CD14-positive monocyte (primary cell): ENCODE data around the gene FAXDC2. TPM values are rescaled to one million over a fixed set of nuclear protein-coding genes. Genes with fewer than 3 reads are reported as not detected.
A peak's percentile ranks its signal among the peaks of the same experiment; 100 is the strongest.

ENCODE experiments used
- DNase-seq, 3 donors: peaks; one replicate each; pipeline ENCODE4 v3.0.0-alpha.2; 2011 to 2022
- H2AFZ ChIP-seq: 2 replicates; pipeline ENCODE4 v1.6.0; 2012; ENCODE audit warnings: mild to moderate bottlenecking, low read depth, low read length, inconsistent platforms; ENCODE audit not compliant: insufficient read depth, poor library complexity, severe bottlenecking
- H3K27ac ChIP-seq, 2 donors: 1 replicate in 1 of 2; 2 replicates in 1 of 2; pipeline ENCODE4 v1.5.1; 2012 to 2013; ENCODE audit warnings: low read length in 2 of 2, control low read depth in 1 of 2, inconsistent platforms in 1 of 2, low read depth in 1 of 2, mild to moderate bottlenecking in 1 of 2
- H3K27me3 ChIP-seq, 2 donors: one replicate each; pipeline versions ENCODE4 v1.6.0 to v1.6.1; 2011 to 2013; ENCODE audit warnings: low read length in 2 of 2; ENCODE audit not compliant: control insufficient read depth in 2 of 2, insufficient read depth in 2 of 2
- H3K36me3 ChIP-seq, 2 donors: replicated peaks in 1 of 2; 1 replicate in 1 of 2; 2 replicates in 1 of 2; pipeline versions ENCODE4 v1.5.1 to v1.6.1; 2012 to 2013; ENCODE audit warnings: low read length in 2 of 2, control low read depth in 1 of 2, inconsistent platforms in 1 of 2, mild to moderate bottlenecking in 1 of 2; ENCODE audit not compliant: insufficient read depth in 2 of 2, control insufficient read depth in 1 of 2
- H3K4me1 ChIP-seq, 2 donors: 1 replicate in 1 of 2; 2 replicates in 1 of 2; pipeline versions ENCODE4 v1.5.1 to v1.6.1; 2012 to 2013; ENCODE audit warnings: low read length in 2 of 2, control low read depth in 1 of 2, inconsistent platforms in 1 of 2, mild to moderate bottlenecking in 1 of 2, moderate library complexity in 1 of 2; ENCODE audit not compliant: insufficient read depth in 2 of 2, control insufficient read depth in 1 of 2
- H3K4me2 ChIP-seq: replicated peaks from 2 replicates; pipeline ENCODE3; 2012; ENCODE audit warnings: low read length, moderate library complexity, mild to moderate bottlenecking; ENCODE audit not compliant: poor library complexity, severe bottlenecking; ENCODE audit errors: extremely low read depth
- H3K4me3 ChIP-seq, 3 experiments: fragments of 200-600 bp in 1 of 3; sonication (generic) in 1 of 3; replicated peaks in 1 of 3; 1 replicate in 2 of 3; 2 replicates in 1 of 3; pipeline ENCODE4 v1.5.1; 2011 to 2013; ENCODE audit warnings: low read length in 3 of 3, mild to moderate bottlenecking in 3 of 3, control low read depth in 2 of 3, low read depth in 2 of 3, inconsistent platforms in 1 of 3, moderate library complexity in 1 of 3
- H3K79me2 ChIP-seq: 2 replicates; pipeline ENCODE4 v1.6.0; 2012; ENCODE audit warnings: mild to moderate bottlenecking, control low read depth, inconsistent platforms, low read length, moderate library complexity; ENCODE audit not compliant: insufficient read depth
- H3K9ac ChIP-seq: 2 replicates; pipeline ENCODE4 v1.6.0; 2017; ENCODE audit warnings: low read length, mild to moderate bottlenecking; ENCODE audit not compliant: insufficient read depth, poor library complexity, severe bottlenecking
- H3K9me3 ChIP-seq, 2 donors: replicated peaks in 1 of 2; 1 replicate in 1 of 2; 2 replicates in 1 of 2; pipeline versions ENCODE4 v1.5.1 to v1.6.1; 2012 to 2013; ENCODE audit warnings: low read length in 2 of 2, control low read depth in 1 of 2; ENCODE audit not compliant: control insufficient read depth in 1 of 2, insufficient read depth in 1 of 2
- H4K20me1 ChIP-seq: 2 replicates; pipeline ENCODE4 v1.6.0; 2012; ENCODE audit warnings: mild to moderate bottlenecking, low read length, control low read depth, moderate library complexity; ENCODE audit not compliant: insufficient read depth
- H3K27ac Mint-ChIP-seq, 7 donors: one replicate each; pipeline ENCODE4 v1.8.0; 2020; ENCODE audit warnings: mild to moderate bottlenecking in 7 of 7, mixed read lengths in 7 of 7, moderate library complexity in 6 of 7, inconsistent platforms in 2 of 7
- H3K27me3 Mint-ChIP-seq, 3 donors: one replicate each; pipeline ENCODE4 v1.8.0; 2021 to 2022; ENCODE audit warnings: low read depth in 3 of 3, mild to moderate bottlenecking in 3 of 3, mixed read lengths in 3 of 3, moderate library complexity in 3 of 3, inconsistent platforms in 1 of 3
- H3K36me3 Mint-ChIP-seq, 2 donors: one replicate each; pipeline ENCODE4 v1.8.0; 2020; ENCODE audit warnings: mixed read lengths in 2 of 2, inconsistent platforms in 1 of 2, mild to moderate bottlenecking in 1 of 2
- H3K4me1 Mint-ChIP-seq: one replicate; pipeline ENCODE4 v1.8.0; 2020; ENCODE audit warnings: mild to moderate bottlenecking, mixed read lengths
- H3K4me3 Mint-ChIP-seq, 2 donors: one replicate each; pipeline ENCODE4 v1.8.0; 2020; ENCODE audit warnings: mild to moderate bottlenecking in 2 of 2, mixed read lengths in 2 of 2, moderate library complexity in 1 of 2
- H3K9me3 Mint-ChIP-seq, 7 donors: one replicate each; pipeline ENCODE4 v1.8.0; 2020 to 2022; ENCODE audit warnings: mixed read lengths in 7 of 7, mild to moderate bottlenecking in 6 of 7, moderate library complexity in 6 of 7, inconsistent platforms in 2 of 7
- CTCF ChIP-seq: fragments of 200-600 bp; IDR thresholded peaks from one replicate; pipeline ENCODE4 v1.8.0; 2022; ENCODE audit warnings: antibody characterized with exemption, mild to moderate bottlenecking
- WGBS: methylation state at CpG from one replicate; pipeline ENCODE4 v1.1.5; 2013; ENCODE audit warnings: missing lambda C conversion rate; ENCODE audit not compliant: insufficient coverage; 5-methylcytosine and 5-hydroxymethylcytosine counted together
- intact Hi-C, 2 donors: fragments of 100-400 bp; cut with micrococcal nuclease; formaldehyde crosslinking; loops; one replicate each; pipeline versions ENCODE4 v1.15.0 to v1.15.1; 2023
- polyA plus RNA-seq, 3 donors: library from polyadenylated mRNA; depleted of rRNA in 1 of 3; unstranded in 2 of 3; stranded (reverse) in 1 of 3; fragments of 300-500 nt in 2 of 3; fragments of >200 nt in 1 of 3; fragmentation: Illumina TruSeq in 2 of 3; gene quantifications; 1 replicate in 2 of 3; 2 replicates in 1 of 3; pipeline ENCODE4 v1.2.3, GENCODE V29; 2012 to 2021

The FAXDC2 gene
- polyA plus RNA-seq, 3 donors = 0.30 to 1.4 (median 0.60) TPM

- Histone ChIP-seq H3K36me3 (peaks cover 5 to 13% of the 10 kb centered on the region in 2 donors), H3K27me3 (no peaks in the 10 kb centered on the region), H3K27ac (peak overlapping the region in 1 of 2 donors; percentile 18), H3K4me2 (no peak overlapping the region), H3K9me3 (no peaks in the 10 kb centered on the region), H3K4me1 (no peaks in the 10 kb centered on the region), H3K4me3 (no peak overlapping the region), H2AFZ (no peak overlapping the region), H4K20me1 (no peaks in the 10 kb centered on the region), H3K9ac (no peak overlapping the region), H3K79me2 (no peaks in the 10 kb centered on the region)
- peaks cover 9% of the 10 kb centered on the region for H3K4me1 Mint-ChIP-seq
- H3K27ac Mint-ChIP-seq = no peak overlapping the region
- no peak for DNase-seq
- H3K9me3 Mint-ChIP-seq = no peaks in the 10 kb centered on the region
- no peak for TF ChIP-seq CTCF
- H3K27me3 Mint-ChIP-seq = peaks cover 0 to 2% (median 2%) of the 10 kb centered on the region in 3 donors
- WGBS = 95% methylated on average over 2 of the region's 2 CpGs
- H3K4me3 Mint-ChIP-seq = no peak overlapping the region
- intact Hi-C loops = no loop called here
- H3K36me3 Mint-ChIP-seq = peaks cover 23 to 25% of the 10 kb centered on the region in 2 donors
Observed at GRCh38 chr5:154829181-154829588, 21.2 kb downstream of the FAXDC2 start.

- Mint-ChIP-seq H3K36me3 (peaks cover 26 to 35% of the 10 kb centered on the region in 2 donors), H3K9me3 (no peaks in the 10 kb centered on the region), H3K4me1 (peaks cover 11% of the 10 kb centered on the region), H3K4me3 (no peak overlapping the region), H3K27ac (no peak overlapping the region), H3K27me3 (peaks cover 0 to 2% (median 2%) of the 10 kb centered on the region in 3 donors)
- peaks cover 11 to 19% of the 10 kb centered on the region in 2 donors for H3K36me3 ChIP-seq
- no CpG with 5 or more reads among the region's 2 CpGs for WGBS
- H3K9me3 ChIP-seq = no peaks in the 10 kb centered on the region
- no peak overlapping the region for H3K9ac ChIP-seq
- H3K4me1 ChIP-seq = peaks cover 8% of the 10 kb centered on the region in 2 donors
- H3K4me3 ChIP-seq = no peak overlapping the region
- H3K27me3 ChIP-seq = no peaks in the 10 kb centered on the region
- H3K4me2 ChIP-seq = no peak overlapping the region
- DNase-seq = no peak
- no peak for TF ChIP-seq CTCF
- H3K79me2 ChIP-seq = no peaks in the 10 kb centered on the region
- peaks cover 15% of the 10 kb centered on the region for H4K20me1 ChIP-seq
- intact Hi-C loops = no loop called here
- no peak overlapping the region for H3K27ac ChIP-seq
- H2AFZ ChIP-seq = no peak overlapping the region
Observed at GRCh38 chr5:154824070-154824469, 26.3 kb downstream of the FAXDC2 start.
